ENCODE measurements around the gene AHDC1.

DNA sequence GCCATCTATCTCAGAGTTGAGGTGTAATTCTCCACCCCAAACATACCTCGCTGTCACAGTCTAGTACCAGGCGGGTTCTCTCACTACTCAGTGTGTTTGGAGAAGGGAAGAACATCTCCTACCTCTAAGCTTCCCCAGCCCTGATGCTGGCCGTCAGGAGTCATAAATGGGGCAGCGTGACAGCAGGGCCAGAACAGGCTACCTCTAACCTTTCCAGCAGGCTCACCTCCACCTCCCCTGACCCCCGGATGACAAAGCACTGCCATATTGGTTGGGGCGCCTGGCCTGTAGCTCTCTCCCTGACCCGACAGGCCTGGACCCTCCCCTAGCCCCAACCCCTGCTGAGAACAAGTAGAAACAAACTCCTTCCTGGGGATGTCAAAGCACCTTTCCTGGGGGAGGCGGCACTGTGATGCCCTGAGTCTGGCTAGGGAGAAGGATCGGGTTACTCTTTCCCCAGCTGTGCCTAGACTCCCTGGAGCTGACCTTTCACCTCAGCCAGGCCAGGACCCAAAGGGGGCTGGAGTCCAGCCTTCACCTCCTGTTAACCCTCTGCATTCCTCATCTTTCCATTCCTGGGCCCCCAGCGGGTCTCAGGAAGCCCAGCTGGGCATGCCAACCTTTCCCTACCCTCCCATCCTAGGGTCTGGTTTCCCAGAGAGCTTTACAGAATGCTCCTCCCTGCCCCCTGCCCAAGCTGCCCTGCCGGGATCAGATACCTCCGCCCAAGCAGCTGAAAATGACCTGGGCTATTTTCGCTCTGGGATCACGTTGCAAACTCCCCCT lies 34.2 kb downstream of the AHDC1 start:
- TF ChIP-seq, protein P1, sequence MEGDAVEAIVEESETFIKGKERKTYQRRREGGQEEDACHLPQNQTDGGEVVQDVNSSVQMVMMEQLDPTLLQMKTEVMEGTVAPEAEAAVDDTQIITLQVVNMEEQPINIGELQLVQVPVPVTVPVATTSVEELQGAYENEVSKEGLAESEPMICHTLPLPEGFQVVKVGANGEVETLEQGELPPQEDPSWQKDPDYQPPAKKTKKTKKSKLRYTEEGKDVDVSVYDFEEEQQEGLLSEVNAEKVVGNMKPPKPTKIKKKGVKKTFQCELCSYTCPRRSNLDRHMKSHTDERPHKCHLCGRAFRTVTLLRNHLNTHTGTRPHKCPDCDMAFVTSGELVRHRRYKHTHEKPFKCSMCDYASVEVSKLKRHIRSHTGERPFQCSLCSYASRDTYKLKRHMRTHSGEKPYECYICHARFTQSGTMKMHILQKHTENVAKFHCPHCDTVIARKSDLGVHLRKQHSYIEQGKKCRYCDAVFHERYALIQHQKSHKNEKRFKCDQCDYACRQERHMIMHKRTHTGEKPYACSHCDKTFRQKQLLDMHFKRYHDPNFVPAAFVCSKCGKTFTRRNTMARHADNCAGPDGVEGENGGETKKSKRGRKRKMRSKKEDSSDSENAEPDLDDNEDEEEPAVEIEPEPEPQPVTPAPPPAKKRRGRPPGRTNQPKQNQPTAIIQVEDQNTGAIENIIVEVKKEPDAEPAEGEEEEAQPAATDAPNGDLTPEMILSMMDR (conservative IDR thresholded peaks at IDR 0.05; ENCODE audit: low read length) = no peak
- no peak for TF ChIP-seq EZH2phosphoT487 (IDR thresholded peaks at IDR 0.05; ENCODE audit: borderline replicate concordance, low read depth, low read length)
